PC-9 (cell line): Measurements from ENCODE around the gene HPCAL4.

Source experiments
- CTCF ChIP-seq: fragments of 200-600 bp; sonication (generic); conservative IDR thresholded peaks from 2 replicates; pipeline ENCODE4 v1.6.1; 2017; ENCODE audit warnings: mixed run types, antibody characterized with exemption, mild to moderate bottlenecking, moderate library complexity
- EZH2 ChIP-seq: fragments of 200-600 bp; sonication (generic); IDR thresholded peaks from 2 replicates; pipeline ENCODE4 v1.8.0; 2017; ENCODE audit warnings: antibody characterized with exemption, low read depth

- TF ChIP-seq CTCF (no peak), EZH2 (no peak)
These were observed 6.9 kb downstream of the HPCAL4 start for GRCh38 chr1:39684313-39684664.
